ENCODE measurements around the gene OCIAD1.
"Not testable (repeated sequence)": the region's sequence is repeated elsewhere in the genome, so short reads cannot be mapped to it uniquely, and the experiment has no call there.

DNA sequence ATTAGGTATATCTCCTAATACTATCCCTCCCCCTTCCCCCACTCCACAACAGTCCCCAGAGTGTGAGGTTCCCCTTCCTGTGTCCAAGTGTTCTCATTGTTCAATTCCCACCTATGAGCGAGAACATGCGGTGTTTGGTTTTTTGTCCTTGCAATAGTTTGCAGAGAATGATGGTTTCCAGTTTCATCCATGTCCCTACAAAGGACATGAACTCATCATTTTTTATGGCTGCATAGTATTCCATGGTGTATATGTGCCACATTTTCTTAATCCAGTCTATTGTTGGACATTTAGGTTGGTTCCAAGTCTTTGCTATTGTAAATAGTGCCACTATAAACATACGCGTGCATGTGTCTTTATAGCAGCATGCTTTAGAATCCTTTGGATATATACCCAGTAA is 33.8 kb downstream of the OCIAD1 start:
- TF ChIP-seq POLR2AphosphoS5 (IDR thresholded peaks at IDR 0.05; ENCODE audit: borderline replicate concordance, low read depth, low read length); EZH2 (IDR thresholded peaks at IDR 0.05): not testable (repeated sequence)

Measured in SK-N-MC (cell line).